C4-2B (cell line): ENCODE data around the gene LGALS7.

Experiments used
- H3K27ac ChIP-seq: fragments of 450-650 bp; 2 replicates; pipeline ENCODE4 v1.5.1; 2017
- CTCF ChIP-seq: fragments of 450-650 bp; conservative IDR thresholded peaks from 2 replicates; pipeline ENCODE4 v1.5.1; 2017; ENCODE audit warnings: mild to moderate bottlenecking
- ZFX ChIP-seq: fragments of 450-650 bp; IDR thresholded peaks from 2 replicates; pipeline ENCODE4 v1.6.1; 2017

Gene LGALS7

GRCh38 chr19:38721496-38721895 is 51.8 kb downstream of the LGALS7 start:
- no peak overlapping the region for H3K27ac ChIP-seq
- TF ChIP-seq ZFX, result no peak
- TF ChIP-seq CTCF, result no peak
